ENCODE measurements around the gene CCR2.
A peak's percentile ranks its signal among the peaks of the same experiment; 100 is the strongest.

CCR2 gene

DNA sequence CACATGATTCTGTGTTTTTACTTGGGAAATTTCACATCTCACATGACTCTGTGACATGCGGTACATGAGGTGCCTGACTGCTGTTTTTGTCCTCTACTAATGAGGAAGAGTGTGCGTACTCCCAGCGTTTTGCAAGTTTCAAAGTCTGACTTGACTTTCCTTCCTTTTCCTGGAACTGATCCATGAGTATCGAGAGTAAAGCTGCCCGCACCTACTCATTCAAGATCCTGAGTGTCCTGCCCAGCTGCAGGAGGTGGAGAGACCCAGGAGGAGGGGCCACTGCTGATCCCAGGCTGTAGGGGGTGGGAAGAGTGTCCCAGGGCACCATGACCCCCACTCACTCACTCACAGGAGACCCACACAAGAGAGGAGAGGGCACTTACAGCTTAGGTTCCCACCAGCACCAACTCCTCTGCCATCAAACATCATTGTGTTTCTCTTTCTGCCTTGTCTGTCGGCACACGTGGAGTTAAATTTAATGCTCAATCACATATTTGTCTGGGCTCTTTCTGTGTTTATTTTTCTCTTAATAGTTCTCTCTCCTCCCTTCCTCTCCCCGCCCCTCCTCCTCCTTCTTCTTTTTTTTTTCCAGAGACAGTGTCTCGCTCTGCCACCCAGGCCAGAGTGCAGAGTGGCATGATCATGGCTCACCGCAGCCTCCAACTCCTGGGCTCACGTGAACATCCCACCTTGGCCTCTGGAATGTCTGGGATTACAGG is 51.5 kb downstream of the CCR2 start:
- no peak for DNase-seq

DNA sequence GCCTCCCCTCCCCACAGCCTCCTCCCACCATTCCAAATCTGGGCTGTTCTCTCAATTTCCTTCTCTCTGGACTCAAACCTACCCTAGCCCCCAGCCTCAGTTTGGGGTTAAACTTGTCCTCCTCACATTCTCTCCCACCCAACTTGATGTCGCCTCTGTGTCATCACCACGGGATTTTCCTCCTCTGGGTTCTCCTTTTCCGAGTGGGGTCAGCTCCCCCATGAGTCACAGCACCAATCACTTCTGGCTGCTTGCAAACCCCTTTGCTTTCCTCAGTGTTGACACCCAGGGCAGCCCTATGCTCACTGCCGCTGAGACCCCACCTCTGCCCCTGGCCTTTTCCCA is 52.5 kb downstream of the CCR2 start:
- no peak for DNase-seq

DNA sequence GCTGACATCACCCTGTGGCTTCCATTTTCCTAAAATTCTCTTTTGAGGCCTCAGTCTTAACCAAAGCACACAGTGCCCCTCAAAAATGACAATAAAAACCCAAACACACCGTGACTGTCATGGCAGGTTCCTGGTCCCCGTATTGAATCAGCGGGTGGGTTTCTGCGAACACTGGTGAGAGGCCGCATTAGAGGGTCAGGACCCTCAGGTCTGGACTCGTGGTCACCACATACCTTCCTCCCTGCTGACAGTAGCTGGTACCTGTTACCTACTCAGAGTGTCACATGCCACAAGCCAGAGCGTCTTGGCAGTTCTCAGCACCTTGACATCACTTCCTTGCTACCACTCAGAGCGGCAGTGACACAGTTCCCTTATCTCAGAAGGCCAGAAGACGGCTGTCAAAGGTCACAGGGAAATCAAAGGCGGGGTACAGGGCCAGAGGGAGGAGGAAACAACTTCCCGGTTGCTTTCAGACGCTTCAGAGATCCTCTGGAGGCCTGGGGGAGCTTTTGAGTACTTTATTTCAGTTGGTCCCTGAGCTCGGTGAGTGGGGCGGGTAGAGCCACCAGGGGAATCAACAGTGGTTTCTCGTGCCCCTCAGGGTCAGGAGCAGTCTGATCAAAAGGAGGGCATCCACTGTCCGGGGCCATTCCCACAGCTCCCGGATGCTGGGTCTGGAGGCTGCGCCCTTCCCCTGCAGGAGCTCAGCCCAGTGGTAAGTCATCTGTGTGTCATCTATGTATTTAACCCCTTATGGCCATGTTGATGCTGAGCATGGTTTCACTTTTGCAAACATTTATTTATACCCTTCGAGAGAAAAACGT is 53.1 kb downstream of the CCR2 start, which contains the start of the genes CCR5AS and CCRL2:
CCR5AS (minus strand) TSS at position 279 of the 824 bp plus-strand sequence.
CCRL2 (plus strand) TSS at position 472 of the 824 bp plus-strand sequence. CDS start 821 bp downstream, outside the sequence.
- peak; percentile 13 for DNase-seq

DNA sequence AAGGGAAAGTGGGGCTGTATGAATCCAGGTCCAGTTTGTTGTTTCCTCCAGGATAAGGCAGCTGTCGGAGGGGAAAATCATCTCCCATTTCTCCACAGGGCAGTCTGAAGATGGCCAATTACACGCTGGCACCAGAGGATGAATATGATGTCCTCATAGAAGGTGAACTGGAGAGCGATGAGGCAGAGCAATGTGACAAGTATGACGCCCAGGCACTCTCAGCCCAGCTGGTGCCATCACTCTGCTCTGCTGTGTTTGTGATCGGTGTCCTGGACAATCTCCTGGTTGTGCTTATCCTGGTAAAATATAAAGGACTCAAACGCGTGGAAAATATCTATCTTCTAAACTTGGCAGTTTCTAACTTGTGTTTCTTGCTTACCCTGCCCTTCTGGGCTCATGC is 54.1 kb downstream of the CCR2 start:
- DNase-seq, result no peak

DNA sequence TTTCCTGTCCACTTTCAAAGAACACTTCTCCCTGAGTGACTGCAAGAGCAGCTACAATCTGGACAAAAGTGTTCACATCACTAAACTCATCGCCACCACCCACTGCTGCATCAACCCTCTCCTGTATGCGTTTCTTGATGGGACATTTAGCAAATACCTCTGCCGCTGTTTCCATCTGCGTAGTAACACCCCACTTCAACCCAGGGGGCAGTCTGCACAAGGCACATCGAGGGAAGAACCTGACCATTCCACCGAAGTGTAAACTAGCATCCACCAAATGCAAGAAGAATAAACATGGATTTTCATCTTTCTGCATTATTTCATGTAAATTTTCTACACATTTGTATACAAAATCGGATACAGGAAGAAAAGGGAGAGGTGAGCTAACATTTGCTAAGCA is 54.9 kb downstream of the CCR2 start:
- no peak for DNase-seq

DNA sequence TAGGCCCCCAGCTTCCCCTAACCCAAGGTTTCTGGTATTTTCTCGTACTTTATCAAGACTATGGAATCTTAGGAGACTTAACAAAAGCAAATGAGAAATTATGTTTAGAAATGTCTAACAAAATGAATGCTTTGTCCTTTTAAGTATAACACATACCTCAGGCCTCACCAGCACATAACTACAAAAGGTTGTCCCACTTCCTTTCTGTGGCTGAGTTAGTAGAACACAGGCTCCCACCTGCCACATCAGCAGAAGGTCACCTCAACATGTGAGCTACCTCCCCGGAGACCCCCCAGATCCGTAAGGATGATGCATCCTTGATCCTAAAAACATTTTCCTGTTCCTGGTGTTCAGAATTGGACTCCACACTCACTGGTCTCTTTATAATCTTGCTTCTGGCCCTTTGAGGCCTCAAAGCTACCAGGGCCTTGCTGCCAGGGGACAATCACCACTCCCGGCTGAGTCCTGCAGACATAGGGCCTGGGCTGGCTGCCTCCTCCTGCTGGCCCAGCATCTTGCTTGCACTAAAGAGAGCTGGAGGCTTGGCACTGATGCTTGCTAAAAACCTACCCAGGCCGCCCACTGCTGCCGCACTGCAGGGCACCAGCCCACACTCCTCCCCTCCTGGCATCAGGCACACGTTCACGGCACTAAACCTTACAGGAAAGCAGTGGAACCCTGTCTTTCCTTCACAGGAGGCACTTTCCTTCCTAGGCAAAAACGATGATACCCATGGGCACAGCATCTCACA is 56.0 kb downstream of the CCR2 start:
- DNase-seq, result no peak
